ENCODE data around the gene C12orf75.
"Not testable (repeated sequence)": the region's sequence is repeated elsewhere in the genome, so short reads cannot be mapped to it uniquely, and the experiment has no call there.

DNA sequence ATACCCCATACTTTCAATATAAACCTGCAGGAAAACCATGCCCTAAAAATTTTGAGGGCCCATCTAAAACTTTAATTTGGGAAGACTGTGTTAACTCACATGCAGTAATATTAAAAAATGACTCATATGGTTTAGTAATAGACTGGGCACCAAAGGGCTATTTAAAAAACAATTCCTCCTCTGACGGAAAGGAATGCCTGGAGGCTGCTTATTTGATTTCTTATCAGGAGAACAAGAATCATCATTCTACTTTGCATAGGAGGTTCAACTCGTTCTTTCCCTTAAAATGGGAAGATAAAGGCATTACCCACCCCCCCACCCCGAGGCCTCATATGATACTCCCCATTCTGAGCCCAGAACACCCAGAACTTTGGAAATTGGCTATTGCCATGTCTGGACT lies 18.6 kb upstream of the C12orf75 start:
- TF ChIP-seq, protein P1, sequence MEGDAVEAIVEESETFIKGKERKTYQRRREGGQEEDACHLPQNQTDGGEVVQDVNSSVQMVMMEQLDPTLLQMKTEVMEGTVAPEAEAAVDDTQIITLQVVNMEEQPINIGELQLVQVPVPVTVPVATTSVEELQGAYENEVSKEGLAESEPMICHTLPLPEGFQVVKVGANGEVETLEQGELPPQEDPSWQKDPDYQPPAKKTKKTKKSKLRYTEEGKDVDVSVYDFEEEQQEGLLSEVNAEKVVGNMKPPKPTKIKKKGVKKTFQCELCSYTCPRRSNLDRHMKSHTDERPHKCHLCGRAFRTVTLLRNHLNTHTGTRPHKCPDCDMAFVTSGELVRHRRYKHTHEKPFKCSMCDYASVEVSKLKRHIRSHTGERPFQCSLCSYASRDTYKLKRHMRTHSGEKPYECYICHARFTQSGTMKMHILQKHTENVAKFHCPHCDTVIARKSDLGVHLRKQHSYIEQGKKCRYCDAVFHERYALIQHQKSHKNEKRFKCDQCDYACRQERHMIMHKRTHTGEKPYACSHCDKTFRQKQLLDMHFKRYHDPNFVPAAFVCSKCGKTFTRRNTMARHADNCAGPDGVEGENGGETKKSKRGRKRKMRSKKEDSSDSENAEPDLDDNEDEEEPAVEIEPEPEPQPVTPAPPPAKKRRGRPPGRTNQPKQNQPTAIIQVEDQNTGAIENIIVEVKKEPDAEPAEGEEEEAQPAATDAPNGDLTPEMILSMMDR (IDR thresholded peaks at IDR 0.05): not testable (repeated sequence)
- TF ChIP-seq POLR2A (IDR thresholded peaks at IDR 0.05): not testable (repeated sequence)

Measured in adrenal gland (tissue), 5 donors.